Progenitor cell of endocrine pancreas (in vitro differentiated cells): Measurements from ENCODE around the gene HLA-DRA. TPM values are rescaled to one million over a fixed set of nuclear protein-coding genes. Genes with fewer than 3 reads are reported as not detected.

ENCODE experiments used
- DNase-seq: peaks from one replicate; pipeline ENCODE4 v3.0.0; 2021; ENCODE audit warnings: low spot score; ENCODE audit not compliant: unreplicated experiment
- H3K27ac Mint-ChIP-seq: 2 replicates; pipeline ENCODE4 v1.8.0; 2021; ENCODE audit warnings: mild to moderate bottlenecking, moderate library complexity, mixed read lengths
- H3K27me3 Mint-ChIP-seq: 2 replicates; pipeline ENCODE4 v1.8.0; 2021; ENCODE audit warnings: mixed read lengths
- H3K36me3 Mint-ChIP-seq: 2 replicates; pipeline ENCODE4 v1.8.0; 2022; ENCODE audit warnings: mixed read lengths; ENCODE audit not compliant: insufficient read depth
- H3K4me1 Mint-ChIP-seq: 2 replicates; pipeline ENCODE4 v1.8.0; 2021; ENCODE audit warnings: low read depth, mixed read lengths
- H3K4me3 Mint-ChIP-seq: 2 replicates; pipeline ENCODE4 v1.8.0; 2021; ENCODE audit warnings: low read depth, mild to moderate bottlenecking, moderate library complexity, mixed read lengths
- H3K9me3 Mint-ChIP-seq: 2 replicates; pipeline ENCODE4 v1.8.0; 2021; ENCODE audit warnings: low read depth, mixed read lengths
- CTCF ChIP-seq: fragments of 200-600 bp; sonication (generic); IDR thresholded peaks from one replicate; pipeline ENCODE4 v1.5.0; 2021; ENCODE audit warnings: antibody characterized with exemption, mild to moderate bottlenecking; ENCODE audit not compliant: unreplicated experiment
- total RNA-seq: library from RNA; stranded (reverse); gene quantifications from 2 replicates; pipeline ENCODE4 v1.2.1, GENCODE V29; 2021

HLA-DRA gene
- total RNA-seq, 1 donor from 2014 or later, result not detected

- DNase-seq, result no peak
- Mint-ChIP-seq H3K27me3 (no peaks in the 10 kb centered on the region), H3K9me3 (peaks cover under 1% of the 10 kb centered on the region), H3K4me3 (no peak overlapping the region), H3K4me1 (no peaks in the 10 kb centered on the region), H3K36me3 (no peaks in the 10 kb centered on the region), H3K27ac (no peak overlapping the region)
- no peak for TF ChIP-seq CTCF
These were observed 44.4 kb downstream of the HLA-DRA start for GRCh38 chr6:32483968-32484613.

- DNase-seq, result no peak
- H3K36me3 Mint-ChIP-seq, result no peaks in the 10 kb centered on the region
- H3K27me3 Mint-ChIP-seq, result no peaks in the 10 kb centered on the region
- H3K4me3 Mint-ChIP-seq, result no peak overlapping the region
- no peak for TF ChIP-seq CTCF
- no peak overlapping the region for H3K27ac Mint-ChIP-seq
- no peaks in the 10 kb centered on the region for H3K4me1 Mint-ChIP-seq
- H3K9me3 Mint-ChIP-seq, result no peaks in the 10 kb centered on the region
These were observed 44.9 kb downstream of the HLA-DRA start for GRCh38 chr6:32484614-32484998.

GRCh38 chr6:32488083-32488482, 48.4 kb downstream of the HLA-DRA start:
- no peak for DNase-seq
- H3K27ac Mint-ChIP-seq, result no peak overlapping the region
- H3K36me3 Mint-ChIP-seq, result no peaks in the 10 kb centered on the region
- H3K4me3 Mint-ChIP-seq, result no peak overlapping the region
- H3K27me3 Mint-ChIP-seq, result peaks cover 10% of the 10 kb centered on the region
- no peaks in the 10 kb centered on the region for H3K4me1 Mint-ChIP-seq
- H3K9me3 Mint-ChIP-seq, result no peaks in the 10 kb centered on the region
- no peak for TF ChIP-seq CTCF

GRCh38 chr6:32491700-32492099, 52.0 kb downstream of the HLA-DRA start:
- Mint-ChIP-seq H3K27me3 (peaks cover 13% of the 10 kb centered on the region), H3K9me3 (no peaks in the 10 kb centered on the region), H3K4me1 (no peaks in the 10 kb centered on the region), H3K27ac (no peak overlapping the region), H3K4me3 (no peak overlapping the region), H3K36me3 (no peaks in the 10 kb centered on the region)
- TF ChIP-seq CTCF, result no peak
- no peak for DNase-seq

- Mint-ChIP-seq H3K4me1 (no peaks in the 10 kb centered on the region), H3K27me3 (peaks cover 13% of the 10 kb centered on the region), H3K36me3 (no peaks in the 10 kb centered on the region), H3K9me3 (no peaks in the 10 kb centered on the region), H3K4me3 (no peak overlapping the region), H3K27ac (no peak overlapping the region)
- no peak for DNase-seq
- no peak for TF ChIP-seq CTCF
These were observed 52.7 kb downstream of the HLA-DRA start for GRCh38 chr6:32492351-32492750.

Other genes starting within 250 kb of the HLA-DRA start
- 260 and 261 TPM in 2 replicates for gene PBX2, start 249.7 kb upstream of the HLA-DRA start, total RNA-seq
- gene GPSM3, start 247.2 kb upstream of the HLA-DRA start, total RNA-seq, result 6.1 and 6.5 TPM in 2 replicates
- 4.3 and 4.7 TPM in 2 replicates for gene NOTCH4, start 215.8 kb upstream of the HLA-DRA start, total RNA-seq
- not detected in 2 replicates for gene TSBP1, start 68.0 kb upstream of the HLA-DRA start, total RNA-seq
- gene BTNL2, start 32.7 kb upstream of the HLA-DRA start, total RNA-seq, result not detected in 2 replicates
- gene HLA-DRB5, start 90.4 kb downstream of the HLA-DRA start, total RNA-seq, result 0.60 and 0.71 TPM in 2 replicates
- gene HLA-DRB1, start 150.0 kb downstream of the HLA-DRA start, total RNA-seq, result 4.6 and 7.7 TPM in 2 replicates
- not detected in 2 replicates for gene HLA-DQA1, start 197.5 kb downstream of the HLA-DRA start, total RNA-seq
- gene HLA-DQB1, start 226.8 kb downstream of the HLA-DRA start, total RNA-seq, result 6.1 TPM in 2 replicates